HPDE6-E6E7 (cell line): ENCODE data around the gene AMPD3.

Experiments used
- DNase-seq: peaks from one replicate; pipeline ENCODE4 v3.0.0; 2011; ENCODE audit warnings: missing footprints; ENCODE audit errors: extremely low spot score

Gene AMPD3

DNA sequence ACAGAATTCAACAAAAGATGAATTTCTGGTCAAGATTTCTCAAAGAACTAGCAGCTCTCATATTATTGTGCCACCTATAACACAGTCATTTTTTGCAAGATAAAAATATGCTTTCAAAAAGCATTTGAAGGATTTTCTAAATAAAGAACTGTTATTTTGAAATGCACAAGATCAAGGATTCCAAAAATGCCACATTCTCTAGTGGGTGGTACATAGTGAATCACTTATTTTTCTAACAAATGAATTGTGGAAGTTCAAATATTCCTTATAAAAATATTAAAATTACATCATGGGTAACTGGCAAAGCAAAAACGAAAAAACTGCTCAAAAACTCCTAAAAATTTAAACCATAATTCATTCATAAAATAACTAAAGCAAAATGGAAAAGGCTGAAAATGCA, 83.9 kb downstream of the AMPD3 start:
- DNase-seq = no peak

- DNase-seq = no peak
These were observed 84.3 kb downstream of the AMPD3 start for GRCh38 chr11:10539339-10539738.

DNA sequence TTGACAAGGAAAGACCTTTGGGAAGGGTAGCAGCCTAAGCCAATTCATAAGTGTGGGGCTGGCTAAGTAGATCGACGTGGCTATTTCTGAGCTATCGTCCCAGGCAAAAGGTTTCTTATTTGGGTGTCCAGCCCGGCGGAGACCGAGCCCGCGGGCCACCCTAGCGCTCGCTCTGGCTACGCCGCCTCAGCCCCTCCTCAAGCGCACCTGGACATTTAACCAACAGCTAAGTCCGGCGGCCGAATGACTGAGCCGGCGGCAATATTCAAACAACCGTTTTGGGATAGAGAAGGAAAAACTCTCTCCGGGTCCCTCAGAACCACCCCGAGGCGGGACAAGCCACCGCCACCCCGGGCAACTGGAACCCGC, 85.5 kb downstream of the AMPD3 start:
- no peak for DNase-seq

GRCh38 chr11:10540915-10541560, 86.0 kb downstream of the AMPD3 start, which contains the start of gene RNF141:
RNF141 (minus strand) TSS chr11:10541187; CDS start chr11:10534158, 7,029 bp downstream.
- peak; percentile 86 for DNase-seq

DNA sequence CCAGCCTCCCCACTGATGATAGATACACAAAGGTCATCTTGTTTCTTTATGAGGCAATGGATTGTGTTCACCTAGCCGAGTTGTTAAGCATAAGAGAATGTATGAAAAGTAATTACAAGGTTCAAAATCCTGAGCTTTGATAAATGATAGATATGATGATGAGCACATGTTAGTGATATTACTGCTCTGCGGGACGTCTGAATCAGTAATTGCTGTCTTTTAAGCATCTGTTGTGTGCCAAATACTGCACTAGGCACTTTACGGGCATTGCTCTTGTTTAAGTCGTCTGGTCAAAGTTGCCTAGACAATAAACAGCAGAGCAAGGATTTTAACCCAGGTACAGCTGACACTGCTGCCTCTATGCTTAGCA, 86.5 kb downstream of the AMPD3 start:
- DNase-seq = no peak

GRCh38 chr11:10542776-10543175, 87.7 kb downstream of the AMPD3 start:
- DNase-seq = no peak

DNA sequence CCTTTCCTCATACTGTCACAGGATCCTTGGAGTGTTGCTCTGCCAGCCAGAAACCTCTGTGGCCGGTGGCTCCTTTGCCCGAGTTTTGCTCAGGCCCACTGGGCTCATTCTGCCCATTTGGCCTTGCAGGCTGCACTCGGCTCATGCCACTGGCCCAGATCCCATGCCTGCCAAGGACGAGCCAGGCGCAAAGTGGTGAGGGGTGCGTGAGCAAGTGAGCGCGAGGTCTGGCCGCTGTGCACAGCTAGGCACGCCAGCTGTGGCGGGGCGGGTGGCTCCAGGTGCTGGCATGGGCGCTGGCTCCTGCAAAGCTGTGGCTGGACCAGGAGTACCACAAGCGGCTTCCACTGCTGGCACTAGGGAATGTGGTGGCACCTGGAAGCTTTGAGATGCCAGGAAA, 88.7 kb downstream of the AMPD3 start:
- DNase-seq = no peak

DNA sequence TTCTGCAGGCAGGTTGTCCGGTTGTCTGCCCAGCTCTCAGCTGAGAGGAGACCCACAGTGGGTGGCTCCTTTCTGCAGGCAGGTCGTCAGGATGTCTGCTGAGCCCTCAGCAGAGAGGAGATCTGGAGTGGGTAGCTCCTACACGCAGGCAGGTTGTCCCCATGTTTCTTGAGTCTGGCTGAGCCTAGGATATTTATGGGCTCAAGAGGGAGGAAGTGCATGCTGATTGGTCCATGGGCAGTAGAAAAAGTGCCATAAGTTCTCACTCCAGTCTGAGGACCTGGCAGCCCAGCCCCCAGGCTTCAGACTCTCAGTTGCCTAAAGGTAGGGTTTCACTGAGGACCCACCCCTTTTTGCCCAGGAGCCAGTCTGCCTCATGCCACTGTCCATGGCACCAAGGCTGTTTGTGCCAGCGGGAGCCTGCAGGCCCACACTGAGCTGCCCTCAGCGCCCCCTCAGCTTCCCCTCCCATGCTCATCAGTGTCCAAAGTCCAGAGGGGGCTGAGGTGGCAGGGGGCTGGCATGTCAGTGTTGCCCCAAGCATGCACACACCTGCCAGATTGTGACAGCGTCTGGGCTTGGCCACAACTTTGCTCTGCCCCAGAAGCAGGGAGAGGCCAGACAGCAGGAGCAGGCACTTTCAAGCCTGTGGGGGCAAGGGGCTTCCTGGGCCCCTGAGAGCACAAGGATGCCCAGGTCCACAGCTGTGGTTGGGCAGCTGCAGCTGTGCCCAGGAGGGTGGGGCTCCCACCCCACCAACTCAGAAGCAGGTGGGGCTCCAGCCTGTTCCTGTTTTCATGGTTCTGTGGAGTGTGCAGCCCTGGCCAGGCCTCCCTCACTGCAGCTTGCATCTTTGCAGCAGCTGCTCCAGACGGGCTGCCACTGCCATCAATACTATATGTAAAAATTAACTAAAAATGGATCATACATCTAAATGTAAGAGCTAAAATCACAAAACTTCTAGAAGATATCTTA, 89.7 kb downstream of the AMPD3 start:
- no peak for DNase-seq

- DNase-seq = peak; percentile 33
These were observed 95.6 kb downstream of the AMPD3 start for GRCh38 chr11:10550503-10551289.

DNA sequence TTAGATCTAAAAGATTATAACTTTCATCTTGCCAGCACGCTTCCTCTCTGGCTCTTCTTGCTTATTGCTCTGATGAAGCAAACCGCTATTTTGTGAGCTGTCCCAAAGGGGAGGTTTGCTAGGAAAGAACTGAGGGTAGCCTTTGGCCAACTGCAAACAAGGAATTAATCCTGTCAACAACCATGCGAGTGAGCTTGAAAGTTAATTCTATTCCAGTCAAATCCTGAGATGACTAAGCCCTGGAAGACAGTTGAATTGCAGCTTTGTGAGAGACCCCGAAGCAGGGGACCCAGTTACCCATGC, 96.2 kb downstream of the AMPD3 start:
- DNase-seq = no peak

DNA sequence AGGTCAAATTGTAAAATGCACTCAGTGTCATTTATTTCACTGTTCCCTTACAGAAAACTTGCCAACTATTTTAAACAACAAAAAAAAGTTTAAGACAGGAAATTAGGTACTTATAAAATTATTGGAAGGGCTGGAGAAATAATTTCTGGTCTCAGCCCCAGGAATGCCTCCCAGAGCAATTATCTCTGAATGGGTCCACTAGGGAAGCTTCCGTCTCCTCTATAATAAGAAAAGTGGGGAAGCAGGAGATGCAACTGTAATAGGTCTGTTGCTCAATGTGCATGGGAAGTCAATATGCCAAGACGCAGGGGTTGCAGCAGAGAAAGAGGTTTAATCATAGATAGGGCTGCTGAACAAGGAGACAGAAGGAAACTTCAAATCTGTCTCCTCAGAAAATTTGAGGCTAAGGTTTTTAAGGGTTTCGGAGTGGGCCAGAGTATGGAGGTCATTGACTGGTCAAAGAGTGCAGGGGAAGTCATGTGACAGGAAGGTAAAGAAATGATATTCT, 96.8 kb downstream of the AMPD3 start:
- no peak for DNase-seq

- DNase-seq = no peak
These were observed 101.5 kb downstream of the AMPD3 start for GRCh38 chr11:10556590-10556989.
